Urothelium cell line (cell line): Measurements from ENCODE around the gene NDUFS6.
"Not testable (repeated sequence)": the region's sequence is repeated elsewhere in the genome, so short reads cannot be mapped to it uniquely, and the experiment has no call there.

ENCODE experiments used
- DNase-seq: peaks from one replicate; pipeline ENCODE4 v3.0.0; 2011; ENCODE audit warnings: low spot score, mixed read lengths
- FAIRE-seq: peaks from 2 replicates; lab custom pipeline; 2011; peaks lifted over from hg19 to GRCh38; lab: Jason Lieb, UNC

The NDUFS6 gene

GRCh38 chr5:1814183-1815020 is 13.2 kb downstream of the NDUFS6 start:
- FAIRE-seq (no peak), DNase-seq (no peak)

- no peak for FAIRE-seq
Measured at GRCh38 chr5:1815071-1815786, 14.0 kb downstream of the NDUFS6 start.

GRCh38 chr5:1815881-1816292 is 14.7 kb downstream of the NDUFS6 start:
- DNase-seq (no peak), FAIRE-seq (no peak)

More at GRCh38 chr5:1815071-1815786, 14.0 kb downstream of the NDUFS6 start:
- no peak for DNase-seq

- not testable (repeated sequence) for DNase-seq, FAIRE-seq
Measured at GRCh38 chr5:1816495-1817089, 15.4 kb downstream of the NDUFS6 start.

GRCh38 chr5:1817261-1818043 is 16.2 kb downstream of the NDUFS6 start:
- FAIRE-seq (no peak), DNase-seq (no peak)

- FAIRE-seq, result no peak
- DNase-seq, result no peak
Measured at GRCh38 chr5:1818784-1819183, 17.6 kb downstream of the NDUFS6 start.

- no peak for DNase-seq
- FAIRE-seq, result no peak
Measured at GRCh38 chr5:1819458-1819857, 18.3 kb downstream of the NDUFS6 start.

GRCh38 chr5:1820381-1820780 is 19.2 kb downstream of the NDUFS6 start:
- FAIRE-seq, result no peak
- DNase-seq, result no peak

GRCh38 chr5:1820926-1821325 is 19.7 kb downstream of the NDUFS6 start:
- DNase-seq (no peak), FAIRE-seq (no peak)

GRCh38 chr5:1821862-1822261 is 20.7 kb downstream of the NDUFS6 start:
- FAIRE-seq, result no peak
- DNase-seq, result no peak

GRCh38 chr5:1823381-1824034 is 22.3 kb downstream of the NDUFS6 start:
- no peak for FAIRE-seq
- DNase-seq, result no peak

- DNase-seq, result no peak
Measured at GRCh38 chr5:1824109-1824821, 23.1 kb downstream of the NDUFS6 start.

GRCh38 chr5:1824903-1825841 is 24.0 kb downstream of the NDUFS6 start:
- FAIRE-seq (no peak), DNase-seq (no peak)

More at GRCh38 chr5:1824109-1824821, 23.1 kb downstream of the NDUFS6 start:
- FAIRE-seq, result no peak

GRCh38 chr5:1826235-1826980 is 25.2 kb downstream of the NDUFS6 start:
- no peak for DNase-seq
- FAIRE-seq, result no peak

GRCh38 chr5:1827025-1827885 is 26.0 kb downstream of the NDUFS6 start:
- FAIRE-seq, result no peak
- DNase-seq, result no peak

GRCh38 chr5:1827886-1828397 is 26.7 kb downstream of the NDUFS6 start:
- DNase-seq, result no peak
- no peak for FAIRE-seq
